Neural cell (in vitro differentiated cells): ENCODE measurements around the gene CETP.
"Not testable (repeated sequence)": the region's sequence is repeated elsewhere in the genome, so short reads cannot be mapped to it uniquely, and the experiment has no call there.

ENCODE experiments used
- CTCF ChIP-seq: fragments of 450-650 bp; IDR thresholded peaks from 2 replicates; pipeline ENCODE4 v1.5.1; 2014; ENCODE audit warnings: antibody characterized with exemption, mild to moderate bottlenecking, moderate library complexity; ENCODE audit not compliant: poor library complexity, severe bottlenecking
- POLR2AphosphoS5 ChIP-seq: IDR thresholded peaks from 2 replicates; pipeline ENCODE4 v1.6.1; 2012

GRCh38 chr16:56986908-56987307, 25.2 kb downstream of the CETP start:
- not testable (repeated sequence) for TF ChIP-seq CTCF, POLR2AphosphoS5
